Measurements from ENCODE around the gene SLC12A9. TPM values are rescaled to one million over a fixed set of nuclear protein-coding genes. Genes with fewer than 3 reads are reported as not detected.

The SLC12A9 gene
- total RNA-seq, 3 donors from 2014 or later, result 27.9 to 34.0 (median 33.5) TPM

DNA sequence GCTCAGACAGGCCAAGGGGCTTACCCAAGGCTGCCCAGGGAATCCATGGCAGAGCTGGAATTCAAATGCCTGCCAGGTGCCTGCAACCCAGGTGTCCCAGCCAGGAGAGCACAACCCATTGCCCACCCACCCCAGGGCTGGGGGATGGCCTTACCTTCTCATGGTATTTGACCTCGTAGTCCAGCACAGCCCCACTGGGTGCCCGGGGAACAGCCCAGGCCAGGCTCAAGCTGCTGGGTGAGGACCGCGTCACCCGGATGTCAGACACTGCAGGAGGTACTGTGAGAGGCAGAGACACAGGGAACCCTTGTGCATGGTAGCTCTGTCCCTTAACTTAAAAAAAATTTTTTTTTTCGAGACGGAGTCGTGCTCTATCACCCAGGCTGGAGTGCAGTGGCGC is 34.1 kb upstream of the SLC12A9 start:
- Histone ChIP-seq H3K36me3 (ENCODE audit: low read depth) (peaks cover 4% of the 10 kb centered on the region), H3K4me1 (ENCODE audit: low read depth) (no peaks in the 10 kb centered on the region), H3K4me3 (no peak overlapping the region), H3K9me3 (no peaks in the 10 kb centered on the region)
- ATAC-seq, result no peak
- TF ChIP-seq, protein P1, sequence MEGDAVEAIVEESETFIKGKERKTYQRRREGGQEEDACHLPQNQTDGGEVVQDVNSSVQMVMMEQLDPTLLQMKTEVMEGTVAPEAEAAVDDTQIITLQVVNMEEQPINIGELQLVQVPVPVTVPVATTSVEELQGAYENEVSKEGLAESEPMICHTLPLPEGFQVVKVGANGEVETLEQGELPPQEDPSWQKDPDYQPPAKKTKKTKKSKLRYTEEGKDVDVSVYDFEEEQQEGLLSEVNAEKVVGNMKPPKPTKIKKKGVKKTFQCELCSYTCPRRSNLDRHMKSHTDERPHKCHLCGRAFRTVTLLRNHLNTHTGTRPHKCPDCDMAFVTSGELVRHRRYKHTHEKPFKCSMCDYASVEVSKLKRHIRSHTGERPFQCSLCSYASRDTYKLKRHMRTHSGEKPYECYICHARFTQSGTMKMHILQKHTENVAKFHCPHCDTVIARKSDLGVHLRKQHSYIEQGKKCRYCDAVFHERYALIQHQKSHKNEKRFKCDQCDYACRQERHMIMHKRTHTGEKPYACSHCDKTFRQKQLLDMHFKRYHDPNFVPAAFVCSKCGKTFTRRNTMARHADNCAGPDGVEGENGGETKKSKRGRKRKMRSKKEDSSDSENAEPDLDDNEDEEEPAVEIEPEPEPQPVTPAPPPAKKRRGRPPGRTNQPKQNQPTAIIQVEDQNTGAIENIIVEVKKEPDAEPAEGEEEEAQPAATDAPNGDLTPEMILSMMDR (IDR thresholded peaks at IDR 0.05), result no peak
- intact Hi-C loops (cut with DNase I, micrococcal nuclease), result no loop called here
- DNase-seq, result peak in 2 of 3 donors; percentile 10 to 29

DNA sequence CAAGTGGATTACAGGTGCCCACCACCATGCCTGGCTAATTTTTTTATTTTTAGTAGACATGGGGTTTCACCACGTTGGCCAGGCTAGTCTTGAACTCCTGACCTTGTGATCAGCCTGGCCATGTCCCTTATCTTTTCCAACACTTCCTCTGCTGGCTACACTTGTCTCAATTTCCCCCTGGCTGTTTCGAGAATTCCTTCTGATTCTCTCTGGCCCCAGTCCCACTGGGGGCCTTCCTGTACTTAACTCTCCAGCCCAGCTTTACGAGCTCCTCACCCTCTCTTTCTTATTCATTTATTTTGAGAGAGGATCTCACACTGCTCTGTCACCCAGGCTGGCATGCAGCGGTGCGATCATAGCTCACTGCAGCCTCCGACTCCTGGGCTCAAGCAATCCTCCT is 33.7 kb upstream of the SLC12A9 start:
- no peaks in the 10 kb centered on the region for H3K4me1 ChIP-seq (ENCODE audit: low read depth)
- DNase-seq (peak in 1 of 3 donors; percentile 18), ATAC-seq (no peak)
- no peaks in the 10 kb centered on the region for H3K9me3 ChIP-seq
- peaks cover 4% of the 10 kb centered on the region for H3K36me3 ChIP-seq (ENCODE audit: low read depth)
- intact Hi-C loops (cut with DNase I, micrococcal nuclease), result no loop called here
- H3K4me3 ChIP-seq, result no peak overlapping the region
- TF ChIP-seq, protein P1 (IDR thresholded peaks at IDR 0.05), result no peak

DNA sequence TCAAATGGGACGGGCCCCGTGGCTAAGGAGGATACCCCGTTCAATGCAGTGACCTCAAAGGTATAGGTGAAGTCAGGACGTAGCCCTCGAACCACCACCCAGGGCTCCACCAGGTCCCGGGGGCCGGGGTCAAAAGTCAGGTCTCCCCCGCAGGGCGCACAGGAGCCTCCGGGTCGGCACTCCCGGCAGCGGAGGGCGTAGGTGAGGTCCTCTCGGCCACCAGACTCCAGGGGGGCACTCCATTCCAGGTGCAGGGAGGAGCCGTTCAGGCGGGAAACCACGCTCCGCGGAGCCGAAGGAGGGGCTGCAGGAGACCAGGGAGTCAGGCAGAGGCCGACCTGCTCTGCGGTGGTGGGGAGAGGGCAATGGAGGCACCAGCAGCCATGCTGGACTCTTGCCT is 32.9 kb upstream of the SLC12A9 start:
- H3K36me3 ChIP-seq (ENCODE audit: low read depth), result peaks cover 4% of the 10 kb centered on the region
- DNase-seq (peak in 2 of 3 donors; percentile 16 to 42), ATAC-seq (no peak)
- TF ChIP-seq, protein P1 (IDR thresholded peaks at IDR 0.05), result no peak
- no peaks in the 10 kb centered on the region for H3K4me1 ChIP-seq (ENCODE audit: low read depth)
- H3K4me3 ChIP-seq, result no peak overlapping the region
- no peaks in the 10 kb centered on the region for H3K9me3 ChIP-seq
- intact Hi-C loops (cut with DNase I, micrococcal nuclease), result no loop called here

DNA sequence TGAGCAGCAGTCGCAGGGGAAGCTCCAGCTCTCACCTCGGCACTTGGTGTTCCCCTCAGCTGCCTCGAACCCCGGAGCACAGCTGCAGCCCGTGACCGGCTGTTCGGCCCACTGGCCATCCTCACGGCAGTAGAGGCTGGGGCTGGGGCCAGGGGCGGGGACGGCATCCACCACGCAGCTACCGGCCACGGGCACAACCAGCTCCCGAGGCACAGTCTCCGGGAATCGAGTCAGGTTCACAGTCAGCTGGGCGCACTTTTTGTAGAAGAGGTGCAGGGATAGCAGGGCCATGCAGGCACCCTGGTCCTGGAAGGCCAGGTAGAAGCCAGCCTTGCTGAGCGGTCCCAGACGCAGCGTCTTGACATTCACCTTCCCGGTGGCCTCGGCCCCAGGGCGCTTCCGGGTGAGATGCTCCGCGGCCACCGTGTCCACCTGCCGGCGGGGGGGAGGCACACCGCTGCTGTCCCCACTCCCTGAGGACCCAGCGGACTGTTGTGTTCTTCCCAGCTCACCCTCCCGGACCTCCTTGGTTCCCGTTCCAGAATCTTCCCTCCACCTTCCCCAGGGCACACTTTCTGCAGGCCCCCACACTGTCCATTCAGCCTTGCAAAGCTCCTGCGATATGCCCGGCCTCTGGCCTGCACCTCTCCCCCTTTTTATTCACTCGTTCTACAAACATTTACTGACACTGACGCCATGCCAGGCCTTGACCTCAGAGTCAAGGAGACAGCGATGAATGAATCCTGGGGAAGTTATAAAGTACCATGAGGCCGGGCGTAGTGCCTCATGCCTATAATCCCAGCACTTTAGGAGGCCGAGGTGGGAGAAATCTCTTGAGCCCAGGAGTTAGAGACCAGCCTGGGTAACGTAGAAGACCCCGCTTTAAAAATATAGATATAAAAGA is 30.0 kb upstream of the SLC12A9 start:
- intact Hi-C loops (cut with DNase I, micrococcal nuclease), result no loop called here
- H3K9me3 ChIP-seq, result no peaks in the 10 kb centered on the region
- no peak overlapping the region for H3K4me3 ChIP-seq
- H3K4me1 ChIP-seq (ENCODE audit: low read depth), result peaks cover 5% of the 10 kb centered on the region
- H3K36me3 ChIP-seq (ENCODE audit: low read depth), result peaks cover 4% of the 10 kb centered on the region
- DNase-seq (peak in 1 of 3 donors; percentile 46), ATAC-seq (no peak)
- TF ChIP-seq, protein P1 (IDR thresholded peaks at IDR 0.05), result no peak

DNA sequence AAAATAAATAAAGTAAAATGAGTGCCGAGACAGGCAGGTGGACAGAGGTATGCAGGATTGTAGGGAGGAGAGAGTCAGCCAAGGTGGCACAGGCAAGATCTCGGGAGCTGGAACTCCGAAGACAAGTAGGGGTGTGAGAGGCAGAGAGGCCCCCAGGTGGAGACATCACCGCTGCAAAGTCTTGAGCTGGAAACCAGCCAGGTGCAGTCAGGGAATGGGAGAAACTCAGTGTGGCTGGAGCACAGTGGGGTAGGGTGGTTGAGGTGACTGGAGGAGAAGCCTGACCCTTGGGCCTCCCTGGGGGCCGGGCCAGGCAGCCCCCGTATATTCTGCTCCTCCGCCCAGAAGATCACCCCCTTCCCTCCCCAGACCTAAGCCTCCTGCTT is 29.4 kb upstream of the SLC12A9 start:
- intact Hi-C loops (cut with DNase I, micrococcal nuclease), result no loop called here
- TF ChIP-seq, protein P1 (IDR thresholded peaks at IDR 0.05), result no peak
- Histone ChIP-seq H3K9me3 (no peaks in the 10 kb centered on the region), H3K4me3 (no peak overlapping the region), H3K36me3 (ENCODE audit: low read depth) (peaks cover 4% of the 10 kb centered on the region), H3K4me1 (ENCODE audit: low read depth) (peaks cover 7% of the 10 kb centered on the region)
- peak in 1 of 3 donors; percentile 12 for DNase-seq
- no peak for ATAC-seq
